Choroid plexus epithelial cell (primary cell): ENCODE measurements around the gene CASP3.

Source experiments
- DNase-seq: peaks from one replicate; pipeline ENCODE4 v3.0.0-alpha.2; 2010; ENCODE audit warnings: low read depth
- H3K4me3 ChIP-seq: 2 replicates; pipeline ENCODE4 v1.5.1; 2011; ENCODE audit warnings: low read depth, mild to moderate bottlenecking, control low read depth, low read length, moderate library complexity
- TF ChIP-seq, protein P1 (sequence below): conservative IDR thresholded peaks from 2 replicates; pipeline ENCODE4 v1.5.1; 2011; ENCODE audit warnings: low read depth, mild to moderate bottlenecking, control low read depth, inconsistent platforms, low read length, moderate library complexity

CASP3 gene

DNA sequence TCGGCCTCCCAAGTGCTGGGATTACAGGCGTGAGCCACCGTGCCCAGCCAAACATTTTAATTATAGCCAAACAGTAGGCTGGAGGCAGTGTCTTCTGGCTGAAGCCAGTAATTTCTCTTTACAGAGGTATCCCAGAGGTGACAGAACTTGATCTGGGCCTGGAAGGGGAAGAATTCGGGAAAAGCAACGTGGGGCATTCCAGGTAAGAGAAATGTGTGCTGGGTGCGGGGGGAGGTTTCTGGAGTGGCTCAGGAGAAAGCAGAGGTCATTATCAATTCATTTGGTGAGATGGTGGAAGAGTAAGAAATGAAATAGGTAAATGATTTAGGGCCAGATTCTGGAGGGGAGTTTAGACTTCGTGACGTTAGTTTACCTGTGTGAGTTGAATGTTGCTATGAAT lies 2.7 kb upstream of the CASP3 start:
- TF ChIP-seq, protein P1, sequence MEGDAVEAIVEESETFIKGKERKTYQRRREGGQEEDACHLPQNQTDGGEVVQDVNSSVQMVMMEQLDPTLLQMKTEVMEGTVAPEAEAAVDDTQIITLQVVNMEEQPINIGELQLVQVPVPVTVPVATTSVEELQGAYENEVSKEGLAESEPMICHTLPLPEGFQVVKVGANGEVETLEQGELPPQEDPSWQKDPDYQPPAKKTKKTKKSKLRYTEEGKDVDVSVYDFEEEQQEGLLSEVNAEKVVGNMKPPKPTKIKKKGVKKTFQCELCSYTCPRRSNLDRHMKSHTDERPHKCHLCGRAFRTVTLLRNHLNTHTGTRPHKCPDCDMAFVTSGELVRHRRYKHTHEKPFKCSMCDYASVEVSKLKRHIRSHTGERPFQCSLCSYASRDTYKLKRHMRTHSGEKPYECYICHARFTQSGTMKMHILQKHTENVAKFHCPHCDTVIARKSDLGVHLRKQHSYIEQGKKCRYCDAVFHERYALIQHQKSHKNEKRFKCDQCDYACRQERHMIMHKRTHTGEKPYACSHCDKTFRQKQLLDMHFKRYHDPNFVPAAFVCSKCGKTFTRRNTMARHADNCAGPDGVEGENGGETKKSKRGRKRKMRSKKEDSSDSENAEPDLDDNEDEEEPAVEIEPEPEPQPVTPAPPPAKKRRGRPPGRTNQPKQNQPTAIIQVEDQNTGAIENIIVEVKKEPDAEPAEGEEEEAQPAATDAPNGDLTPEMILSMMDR = no peak
- no peak for DNase-seq
- no peak overlapping the region for H3K4me3 ChIP-seq

DNA sequence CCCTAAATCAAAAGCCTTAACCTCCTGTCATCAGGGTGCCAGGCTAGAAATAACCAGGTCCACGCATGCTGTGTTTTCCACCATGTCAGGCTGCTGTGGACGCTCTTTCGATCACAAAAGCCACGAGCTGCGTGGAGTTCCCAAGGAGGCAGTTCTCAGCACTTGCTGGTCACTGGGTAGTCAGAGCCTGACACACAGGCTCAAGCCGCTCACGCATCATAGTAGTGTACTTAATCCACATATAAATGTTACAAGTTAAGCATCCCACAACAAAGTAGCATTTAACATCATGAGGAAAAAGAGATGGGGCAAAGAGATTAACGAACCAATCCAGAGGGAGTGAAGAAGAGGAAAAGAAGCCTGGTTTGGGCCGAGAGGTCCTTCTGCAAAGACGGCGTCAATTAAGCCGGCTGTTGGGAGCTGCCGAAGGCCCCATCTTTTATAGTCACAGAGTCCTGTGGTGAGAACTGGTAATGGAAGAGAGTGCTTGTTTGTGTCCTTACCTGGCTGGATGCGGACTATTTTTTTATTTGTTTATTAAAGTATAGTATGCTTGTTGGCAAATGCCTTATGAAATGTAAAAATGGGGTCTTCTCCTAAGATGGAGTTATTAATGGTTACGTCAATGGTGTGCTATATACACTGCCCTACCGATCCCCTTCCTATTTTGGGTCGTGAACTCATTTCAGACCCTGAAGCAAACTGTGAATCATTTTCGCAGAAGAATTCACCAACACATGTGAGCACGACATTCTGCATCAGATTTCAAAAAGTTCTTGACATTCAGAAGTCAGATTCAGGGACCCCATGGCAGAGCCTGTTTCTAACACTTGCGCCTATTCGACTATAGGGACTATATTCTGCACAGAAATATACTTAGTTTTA lies 966 bp upstream of the CASP3 start:
- H3K4me3 ChIP-seq = peak overlapping the region; percentile 79
- peak; percentile 58 for DNase-seq
- TF ChIP-seq, protein P1 = no peak

DNA sequence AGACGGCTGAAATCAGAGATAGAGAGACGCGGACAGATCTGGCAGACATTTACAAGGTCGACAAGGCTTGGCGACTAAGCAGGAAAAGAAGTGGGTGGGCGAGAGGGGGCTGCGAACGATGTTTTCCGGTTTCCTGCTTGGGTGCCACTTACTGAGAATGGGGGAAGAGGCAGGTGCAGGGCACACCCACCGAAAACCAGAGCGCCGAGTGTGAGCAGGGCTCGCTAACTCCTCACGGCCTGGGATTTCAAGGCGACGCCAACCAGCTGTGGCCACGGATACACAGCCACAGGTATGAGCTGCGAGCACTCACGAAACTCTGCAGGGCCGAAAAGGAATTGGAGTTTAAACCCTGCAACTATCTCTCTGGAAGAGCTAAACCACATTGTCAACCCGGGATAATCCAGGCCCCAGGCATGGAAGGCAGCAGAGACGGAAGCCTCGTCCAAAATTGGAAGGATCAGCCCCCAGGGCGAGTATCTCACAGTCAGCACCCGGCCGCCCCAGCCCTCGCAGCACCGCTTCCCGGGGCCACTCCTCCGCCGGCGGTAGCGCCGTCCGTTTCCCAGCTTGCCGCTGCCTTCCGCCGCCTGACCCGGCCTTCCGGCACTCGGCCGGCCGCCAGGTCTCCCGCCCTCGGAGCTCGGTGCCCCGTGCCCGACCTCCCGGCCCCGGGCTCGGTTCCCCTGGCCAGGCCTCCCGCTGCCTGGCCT lies 778 bp downstream of the CASP3 start:
- TF ChIP-seq, protein P1 = peak; percentile 13
- H3K4me3 ChIP-seq = peak overlapping the region; percentile 85
- peak; percentile 47 for DNase-seq

- DNase-seq = no peak
- H3K4me3 ChIP-seq = peak overlapping the region; percentile 85
- TF ChIP-seq, protein P1 = no peak
Observed at GRCh38 chr4:184648054-184648312, 1.3 kb downstream of the CASP3 start.

DNA sequence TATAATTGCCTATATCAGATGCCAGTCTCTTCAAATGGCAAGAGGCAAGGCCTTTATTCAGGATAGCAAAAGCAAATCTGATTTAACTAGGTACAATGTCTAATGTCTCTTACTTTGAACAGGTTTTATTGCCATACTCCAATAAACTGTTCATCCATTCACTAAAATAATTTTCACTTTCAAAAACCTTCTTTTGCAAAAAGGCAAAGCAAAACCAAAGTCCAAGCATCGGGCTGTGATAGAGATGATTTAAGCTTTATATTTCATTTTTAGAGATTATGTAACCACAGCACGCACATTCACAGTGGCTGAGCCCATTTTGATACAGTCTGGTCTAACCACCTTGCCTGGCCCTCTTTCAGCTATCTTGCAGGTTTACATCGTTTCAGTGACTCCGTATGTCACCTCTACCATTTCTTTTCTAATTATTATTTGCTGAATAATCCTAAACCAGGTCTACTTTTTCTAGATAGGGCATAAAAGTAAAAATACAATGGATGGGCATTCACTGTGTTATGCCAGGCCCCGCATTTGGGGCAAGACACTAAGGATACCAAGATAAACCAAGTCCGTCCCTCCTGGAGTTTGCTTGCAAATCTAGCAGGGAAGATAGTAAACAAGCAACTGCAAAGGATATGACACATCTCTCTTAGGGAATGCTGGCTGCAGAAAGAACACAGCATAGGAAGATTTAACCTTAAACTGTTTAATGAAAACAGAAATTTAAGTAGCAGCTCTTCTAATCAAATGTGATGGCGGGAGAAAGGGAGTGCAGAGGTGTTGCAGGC lies 1.8 kb downstream of the CASP3 start:
- H3K4me3 ChIP-seq = peak overlapping the region; percentile 85
- peak; percentile 53 for DNase-seq
- TF ChIP-seq, protein P1 = no peak

GRCh38 chr4:184645904-184646610 lies 3.2 kb downstream of the CASP3 start:
- TF ChIP-seq, protein P1 = no peak
- H3K4me3 ChIP-seq = no peak overlapping the region
- DNase-seq = no peak
